Astrocyte (in vitro differentiated cells and primary cell): ENCODE data around the gene MEIOSIN. TPM values are rescaled to one million over a fixed set of nuclear protein-coding genes. Genes with fewer than 3 reads are reported as not detected.

Experiments
- DNase-seq: peaks from one replicate; pipeline ENCODE4 v3.0.0-alpha.2; 2010; ENCODE audit warnings: low read depth
- FAIRE-seq: peaks from 2 replicates; lab custom pipeline; 2011; peaks lifted over from hg19 to GRCh38; lab: Jason Lieb, UNC
- H2AFZ ChIP-seq: 2 replicates; pipeline ENCODE4 v1.6.0; 2012; ENCODE audit warnings: low read depth, low read length, inconsistent platforms
- H3K27ac ChIP-seq: 2 replicates; pipeline ENCODE4 v1.5.1; 2011; ENCODE audit warnings: low read depth, low read length, inconsistent platforms
- H3K27me3 ChIP-seq: 2 replicates; pipeline ENCODE4 v1.6.0; 2011; ENCODE audit warnings: low read length, inconsistent platforms; ENCODE audit not compliant: insufficient read depth
- H3K36me3 ChIP-seq: 2 replicates; pipeline ENCODE4 v1.5.1; 2011; ENCODE audit warnings: low read length, inconsistent platforms; ENCODE audit not compliant: insufficient read depth
- H3K4me1 ChIP-seq: 2 replicates; pipeline ENCODE4 v1.5.1; 2011; ENCODE audit warnings: low read length, inconsistent platforms; ENCODE audit not compliant: insufficient read depth
- H3K4me2 ChIP-seq: 2 replicates; pipeline ENCODE4 v1.6.0; 2012; ENCODE audit warnings: low read length, inconsistent platforms
- H3K4me3 ChIP-seq: 2 replicates; pipeline ENCODE4 v1.5.1; 2011; ENCODE audit warnings: low read depth, mild to moderate bottlenecking, low read length, inconsistent platforms; ENCODE audit not compliant: insufficient read depth
- H3K79me2 ChIP-seq: 2 replicates; pipeline ENCODE4 v1.6.0; 2012; ENCODE audit warnings: mild to moderate bottlenecking, low read length, inconsistent platforms; ENCODE audit not compliant: insufficient read depth
- H3K9ac ChIP-seq: 2 replicates; pipeline ENCODE4 v1.6.0; 2012; ENCODE audit warnings: mild to moderate bottlenecking, low read length, inconsistent platforms
- H3K9me3 ChIP-seq: 2 replicates; pipeline ENCODE4 v1.5.1; 2012; ENCODE audit warnings: low read depth, mild to moderate bottlenecking, low read length, inconsistent platforms; ENCODE audit not compliant: insufficient read depth
- H4K20me1 ChIP-seq: 2 replicates; pipeline ENCODE4 v1.6.0; 2012; ENCODE audit warnings: low read length, inconsistent platforms; ENCODE audit not compliant: insufficient read depth
- H3K27ac Mint-ChIP-seq: one replicate; pipeline ENCODE4 v1.8.0; 2021; ENCODE audit warnings: mild to moderate bottlenecking, mixed read lengths; ENCODE audit not compliant: unreplicated experiment
- H3K27me3 Mint-ChIP-seq: one replicate; pipeline ENCODE4 v1.8.0; 2021; ENCODE audit warnings: low read depth, mixed read lengths; ENCODE audit not compliant: unreplicated experiment
- H3K36me3 Mint-ChIP-seq: one replicate; pipeline ENCODE4 v1.8.0; 2021; ENCODE audit warnings: low read depth, mixed read lengths; ENCODE audit not compliant: unreplicated experiment
- H3K4me1 Mint-ChIP-seq: one replicate; pipeline ENCODE4 v1.8.0; 2021; ENCODE audit warnings: low read depth, mixed read lengths; ENCODE audit not compliant: unreplicated experiment
- H3K4me3 Mint-ChIP-seq: one replicate; pipeline ENCODE4 v1.8.0; 2021; ENCODE audit warnings: mild to moderate bottlenecking, moderate library complexity, mixed read lengths; ENCODE audit not compliant: unreplicated experiment
- H3K9me3 Mint-ChIP-seq: one replicate; pipeline ENCODE4 v1.8.0; 2021; ENCODE audit warnings: mild to moderate bottlenecking, mixed read lengths; ENCODE audit not compliant: unreplicated experiment
- CTCF ChIP-seq: IDR thresholded peaks from 2 replicates; pipeline ENCODE4 v1.5.1; 2011; ENCODE audit warnings: low read depth, mild to moderate bottlenecking, inconsistent platforms, low read length, moderate library complexity; ENCODE audit not compliant: insufficient read depth
- EZH2 ChIP-seq: IDR thresholded peaks from 2 replicates; pipeline ENCODE4 v1.6.1; 2012; ENCODE audit warnings: mild to moderate bottlenecking, low read length, inconsistent platforms; ENCODE audit not compliant: insufficient read depth
- total RNA-seq: library from RNA; stranded (reverse); gene quantifications from 2 replicates; pipeline ENCODE4 v1.2.1, GENCODE V29; 2021

MEIOSIN gene
- total RNA-seq, 1 donor from 2014 or later, result not detected

- Mint-ChIP-seq H3K4me1 (peaks cover 1% of the 10 kb centered on the region), H3K27me3 (no peaks in the 10 kb centered on the region), H3K27ac (peak overlapping the region; percentile 84), H3K9me3 (no peaks in the 10 kb centered on the region), H3K4me3 (peak overlapping the region; percentile 97), H3K36me3 (peaks cover 8% of the 10 kb centered on the region)
- DNase-seq, result peak; percentile 27
- peak overlapping the region; percentile 97 for H3K9ac ChIP-seq
- H2AFZ ChIP-seq, result peak overlapping the region; percentile 70
- H3K27me3 ChIP-seq, result no peaks in the 10 kb centered on the region
- peak overlapping the region; percentile 99 for H3K4me2 ChIP-seq
- FAIRE-seq, result no peak
- H4K20me1 ChIP-seq, result peaks cover 19% of the 10 kb centered on the region
- peak overlapping the region; percentile 95 for H3K27ac ChIP-seq
- peaks cover 6% of the 10 kb centered on the region for H3K36me3 ChIP-seq
- peaks cover 12% of the 10 kb centered on the region for H3K4me1 ChIP-seq
- H3K9me3 ChIP-seq, result no peaks in the 10 kb centered on the region
- H3K79me2 ChIP-seq, result peaks cover 27% of the 10 kb centered on the region
- TF ChIP-seq CTCF, result peak; percentile 83
- TF ChIP-seq EZH2, result no peak
- peak overlapping the region; percentile 90 for H3K4me3 ChIP-seq
Measured at GRCh38 chr19:45693106-45693788, 40.0 kb upstream of the MEIOSIN start.

- no peaks in the 10 kb centered on the region for H3K9me3 ChIP-seq
- no peak overlapping the region for H3K9ac ChIP-seq
- H3K27ac ChIP-seq, result no peak overlapping the region
- H3K36me3 Mint-ChIP-seq, result peaks cover 21% of the 10 kb centered on the region
- H3K4me1 Mint-ChIP-seq, result peaks cover 2% of the 10 kb centered on the region
- no peaks in the 10 kb centered on the region for H3K27me3 Mint-ChIP-seq
- H2AFZ ChIP-seq, result no peak overlapping the region
- peaks cover 10% of the 10 kb centered on the region for H3K36me3 ChIP-seq
- no peak overlapping the region for H3K4me3 ChIP-seq
- no peaks in the 10 kb centered on the region for H3K79me2 ChIP-seq
- H3K27ac Mint-ChIP-seq, result no peak overlapping the region
- DNase-seq, result no peak
- TF ChIP-seq EZH2 (no peak), CTCF (no peak)
- no peaks in the 10 kb centered on the region for H3K4me1 ChIP-seq
- H3K27me3 ChIP-seq, result no peaks in the 10 kb centered on the region
- H3K9me3 Mint-ChIP-seq, result peaks cover 1% of the 10 kb centered on the region
- H3K4me2 ChIP-seq, result no peak overlapping the region
- no peak for FAIRE-seq
- H3K4me3 Mint-ChIP-seq, result peak overlapping the region; percentile 20
- H4K20me1 ChIP-seq, result no peaks in the 10 kb centered on the region
Measured at GRCh38 chr19:45701676-45702075, 31.6 kb upstream of the MEIOSIN start.

- Histone ChIP-seq H3K27me3 (no peaks in the 10 kb centered on the region), H3K4me1 (no peaks in the 10 kb centered on the region), H3K4me3 (no peak overlapping the region), H4K20me1 (no peaks in the 10 kb centered on the region), H3K79me2 (no peaks in the 10 kb centered on the region), H3K27ac (no peak overlapping the region), H3K36me3 (peaks cover 10% of the 10 kb centered on the region), H3K4me2 (no peak overlapping the region), H3K9me3 (no peaks in the 10 kb centered on the region), H2AFZ (no peak overlapping the region), H3K9ac (no peak overlapping the region)
- no peak for DNase-seq
- H3K27ac Mint-ChIP-seq, result no peak overlapping the region
- peaks cover 2% of the 10 kb centered on the region for H3K4me1 Mint-ChIP-seq
- no peaks in the 10 kb centered on the region for H3K27me3 Mint-ChIP-seq
- peaks cover 1% of the 10 kb centered on the region for H3K9me3 Mint-ChIP-seq
- H3K4me3 Mint-ChIP-seq, result no peak overlapping the region
- peaks cover 19% of the 10 kb centered on the region for H3K36me3 Mint-ChIP-seq
- TF ChIP-seq EZH2, result no peak
- TF ChIP-seq CTCF, result no peak
- no peak for FAIRE-seq
Measured at GRCh38 chr19:45705115-45705514, 28.1 kb upstream of the MEIOSIN start.
